ENCODE measurements around the gene TMEM135.
"Not testable (repeated sequence)": the region's sequence is repeated elsewhere in the genome, so short reads cannot be mapped to it uniquely, and the experiment has no call there.

Gene TMEM135

GRCh38 chr11:87143641-87144040 is 105.9 kb downstream of the TMEM135 start:
- DNase-seq, result no peak

DNA sequence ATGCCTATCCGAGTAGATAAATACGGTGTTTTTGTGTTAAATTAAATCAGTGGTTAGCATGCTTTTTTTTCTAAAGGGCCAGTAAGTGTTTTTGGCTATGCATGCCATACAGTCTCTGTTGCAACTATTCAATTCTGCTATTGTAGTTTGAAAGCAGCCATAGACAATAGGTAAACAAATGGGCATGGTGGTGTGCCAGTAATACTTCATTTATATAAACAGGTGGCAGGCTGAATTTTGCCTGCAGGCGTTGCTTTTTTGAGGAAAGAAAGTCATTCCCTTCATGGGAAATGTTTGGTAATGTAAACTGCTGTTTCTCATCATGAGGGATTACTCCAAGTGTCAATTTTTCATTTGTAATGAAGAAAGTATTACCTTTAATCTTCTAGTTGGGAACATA is 106.5 kb downstream of the TMEM135 start:
- DNase-seq, result no peak

- no peak for DNase-seq
These were observed 111.0 kb downstream of the TMEM135 start for GRCh38 chr11:87148749-87149148.

DNA sequence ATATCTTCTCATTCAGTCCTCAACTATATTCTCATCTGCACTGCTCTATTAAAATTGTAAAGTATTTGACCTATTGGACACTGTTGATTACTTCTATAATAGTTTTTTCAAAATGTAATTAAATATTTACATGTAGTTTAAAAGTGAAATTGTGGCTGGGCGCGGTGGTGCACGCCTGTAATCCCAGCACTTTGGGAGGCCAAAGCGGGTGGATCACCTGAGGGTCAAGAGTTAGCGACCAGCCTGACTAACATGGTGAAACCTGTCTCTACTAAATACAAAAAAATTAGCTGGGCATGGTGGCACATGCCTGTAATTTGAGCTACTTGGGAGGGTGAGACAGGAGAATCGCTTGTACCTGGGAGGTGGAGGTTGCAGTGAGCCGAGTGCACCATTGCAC is 112.0 kb downstream of the TMEM135 start:
- DNase-seq, result not testable (repeated sequence)

DNA sequence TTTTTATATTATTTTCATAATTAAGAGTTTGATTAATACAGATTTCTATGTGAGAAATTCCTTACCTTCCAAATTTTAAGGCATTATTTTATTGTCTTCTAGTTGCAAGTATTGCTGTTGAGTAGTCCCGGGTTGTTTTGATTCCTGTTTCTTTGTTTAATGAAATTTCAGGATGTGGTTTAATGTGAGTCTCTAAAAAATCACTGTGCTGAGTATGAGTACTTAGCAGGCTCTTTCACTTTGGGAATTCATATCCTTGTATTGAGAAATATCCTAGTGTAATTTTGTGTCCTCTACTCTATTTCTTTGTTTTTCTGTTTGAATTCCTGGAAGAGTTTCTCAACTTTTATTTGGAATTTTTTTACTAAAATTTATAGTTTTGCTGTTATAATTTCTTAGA is 113.2 kb downstream of the TMEM135 start:
- no peak for DNase-seq

GRCh38 chr11:87154246-87154645 is 116.5 kb downstream of the TMEM135 start:
- DNase-seq, result no peak

- DNase-seq, result no peak
These were observed 119.2 kb downstream of the TMEM135 start for GRCh38 chr11:87156970-87157369.

- not testable (repeated sequence) for DNase-seq
These were observed 131.3 kb downstream of the TMEM135 start for GRCh38 chr11:87169076-87169475.

- no peak for DNase-seq
These were observed 135.7 kb downstream of the TMEM135 start for GRCh38 chr11:87173185-87174039.

DNA sequence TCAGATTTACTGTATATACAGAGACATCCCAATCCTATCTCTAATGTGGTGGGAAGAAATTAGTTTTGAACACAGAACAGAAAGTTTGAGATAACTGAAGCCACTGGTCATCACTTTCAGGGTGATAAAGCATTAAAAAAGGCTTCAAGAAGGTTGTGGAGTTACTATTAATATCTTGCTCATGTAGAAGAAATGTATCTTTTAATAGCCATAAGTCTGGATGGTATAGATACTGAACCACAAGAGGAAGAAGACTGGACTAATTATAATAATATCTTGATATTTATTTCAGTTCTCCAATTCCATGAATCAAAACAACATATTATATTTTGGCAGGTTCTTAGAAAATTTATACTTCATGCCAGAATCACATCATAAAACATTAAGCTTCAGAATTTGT is 137.1 kb downstream of the TMEM135 start:
- no peak for DNase-seq

DNA sequence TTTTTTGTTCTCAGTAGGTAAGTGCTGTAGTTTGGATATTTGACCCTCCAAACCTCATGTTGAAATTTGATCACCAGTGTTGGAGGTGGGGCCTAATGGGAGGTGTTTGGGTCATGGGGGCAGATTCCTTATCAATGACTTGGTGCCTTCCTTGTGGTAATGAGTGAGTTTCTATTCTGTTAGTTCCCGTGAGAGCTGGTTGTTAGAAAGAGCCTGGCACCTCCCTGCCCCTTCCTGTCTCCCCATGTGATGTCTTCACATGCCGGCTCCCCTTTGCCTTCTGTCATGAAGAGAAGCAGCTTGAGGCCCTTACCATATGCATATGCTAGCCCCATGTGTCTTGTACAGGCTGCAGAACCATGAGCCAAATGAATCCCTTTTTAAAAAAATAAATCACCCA is 138.3 kb downstream of the TMEM135 start:
- DNase-seq, result no peak

- DNase-seq, result no peak
These were observed 141.9 kb downstream of the TMEM135 start for GRCh38 chr11:87179621-87180020.

DNA sequence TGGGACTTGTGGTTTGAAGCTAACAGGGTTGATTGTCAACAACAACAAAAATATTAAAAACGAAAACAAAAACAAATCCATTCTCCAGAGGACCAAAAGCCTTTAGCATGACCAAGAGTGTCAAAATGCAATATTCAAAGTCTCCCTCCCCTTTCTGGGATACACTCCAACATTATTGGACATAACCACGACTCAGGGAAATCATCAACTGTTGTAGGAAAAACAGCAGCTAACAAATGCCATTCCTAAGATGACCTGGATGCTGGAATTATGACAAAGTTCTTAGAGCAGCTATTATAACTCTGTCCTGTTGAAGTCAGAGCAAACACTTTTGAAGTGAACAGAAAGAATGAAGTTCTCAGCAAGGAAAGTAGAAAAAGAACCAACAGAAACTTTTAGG is 143.0 kb downstream of the TMEM135 start:
- DNase-seq, result no peak

DNA sequence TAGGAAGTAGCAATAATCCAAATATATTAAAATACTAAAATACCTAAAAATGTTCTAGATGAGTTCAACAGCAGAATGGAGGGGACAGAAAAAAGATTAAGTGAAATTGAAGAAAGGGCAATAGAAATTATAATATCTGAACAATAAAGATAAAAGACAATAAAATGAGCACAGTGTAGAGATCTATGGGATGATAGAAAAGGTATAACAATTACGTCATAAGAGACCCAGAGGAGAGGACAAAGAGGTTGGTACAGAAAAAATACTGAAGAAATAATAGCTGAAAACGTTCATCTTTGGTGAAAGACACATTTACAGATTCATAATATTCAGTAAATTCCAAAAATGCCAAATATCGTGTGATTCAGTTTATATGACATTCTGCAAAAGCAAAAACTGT is 143.4 kb downstream of the TMEM135 start:
- DNase-seq, result no peak

GRCh38 chr11:87185228-87185627 is 147.5 kb downstream of the TMEM135 start:
- no peak for DNase-seq

DNA sequence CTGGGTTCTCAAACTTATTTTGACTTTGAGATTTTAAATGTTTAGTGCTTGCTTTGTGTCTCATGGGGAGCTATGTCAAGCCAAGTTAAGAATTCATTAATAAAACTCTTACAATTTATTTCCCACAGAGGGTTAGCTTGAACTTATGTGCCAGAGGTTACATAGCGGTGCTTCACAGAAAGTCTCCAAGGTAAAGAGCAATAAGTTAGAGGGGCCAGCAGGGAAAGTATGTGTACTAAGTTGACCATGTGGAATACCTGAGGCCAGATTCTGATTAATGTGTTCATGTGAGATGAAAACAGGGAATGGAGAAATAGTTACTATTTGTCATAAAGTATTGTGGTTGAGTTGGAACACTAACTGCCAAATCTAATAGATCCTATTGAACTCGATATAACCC is 149.3 kb downstream of the TMEM135 start:
- DNase-seq, result no peak

DNA sequence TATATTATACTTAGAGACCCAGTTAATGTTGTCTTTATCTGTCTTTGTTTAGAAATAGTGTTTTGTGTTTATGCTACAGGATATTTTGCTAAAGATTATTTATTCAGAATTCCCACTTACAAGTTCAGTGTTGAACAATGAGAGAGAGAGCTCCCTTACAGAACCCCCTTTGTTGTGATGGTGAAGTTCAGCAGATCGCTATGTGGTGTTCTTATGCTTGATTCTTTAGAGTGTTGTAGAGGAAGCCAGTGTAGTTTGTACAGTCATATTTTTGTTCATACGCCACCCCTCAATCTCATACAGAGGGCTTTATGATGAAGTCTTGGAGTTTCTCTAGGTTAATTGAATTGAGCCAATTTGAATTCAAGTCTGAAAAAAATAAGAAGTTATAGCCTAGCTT is 150.2 kb downstream of the TMEM135 start:
- no peak for DNase-seq

- DNase-seq, result not testable (repeated sequence)
These were observed 150.7 kb downstream of the TMEM135 start for GRCh38 chr11:87188396-87188795.

DNA sequence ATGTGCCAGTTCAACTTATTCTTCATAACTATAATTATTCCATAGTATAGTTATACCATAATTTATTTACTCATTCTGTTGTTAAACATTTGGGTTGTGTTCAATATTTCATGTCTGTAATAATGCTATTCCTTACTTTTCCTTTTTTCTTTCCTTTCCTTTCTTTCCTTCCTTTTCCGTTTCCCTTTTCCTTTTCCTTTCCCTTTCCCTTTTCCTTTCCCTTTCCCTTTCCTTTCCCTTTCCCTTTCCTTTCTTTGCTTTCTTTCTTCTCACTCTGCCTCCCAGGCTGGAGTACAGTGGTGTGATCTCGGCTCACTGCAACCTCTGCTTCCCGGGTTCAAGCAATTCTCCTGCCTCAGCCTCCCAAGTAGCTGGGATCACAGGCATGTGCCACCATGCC is 151.2 kb downstream of the TMEM135 start:
- not testable (repeated sequence) for DNase-seq

GRCh38 chr11:87190071-87190470 is 152.3 kb downstream of the TMEM135 start:
- DNase-seq, result no peak

- no peak for DNase-seq
These were observed 156.2 kb downstream of the TMEM135 start for GRCh38 chr11:87193756-87194470.

- DNase-seq, result no peak
These were observed 157.5 kb downstream of the TMEM135 start for GRCh38 chr11:87194985-87195820.

DNA sequence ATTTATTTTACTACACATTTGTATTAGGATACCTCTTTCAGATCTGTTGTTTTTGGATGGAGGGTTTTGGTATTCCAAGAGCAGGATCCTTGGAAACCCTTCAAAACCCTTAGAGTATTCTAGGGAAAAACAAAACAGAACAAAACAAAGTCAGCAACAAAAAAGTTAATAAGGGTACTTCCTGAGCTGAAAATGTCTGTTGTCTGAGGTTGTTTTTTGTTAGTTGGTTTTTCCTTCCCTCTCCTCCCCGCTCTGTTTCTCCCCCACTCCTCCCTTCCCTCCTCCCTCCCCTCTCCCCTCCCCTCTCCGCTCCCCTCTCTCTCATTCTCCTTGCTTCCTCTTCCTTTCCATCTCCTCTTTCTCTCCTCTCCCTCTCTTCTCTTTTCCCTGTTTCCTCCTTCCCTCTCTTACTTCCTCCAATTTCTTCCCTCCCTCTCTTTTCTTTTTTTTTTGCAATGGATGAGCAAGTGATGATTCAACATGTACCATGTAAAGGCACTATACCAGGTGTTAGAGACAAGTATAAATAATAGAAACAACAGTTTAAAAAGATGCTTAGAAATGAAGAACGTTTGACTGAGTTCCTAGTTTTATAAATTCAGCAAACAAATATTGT is 160.6 kb downstream of the TMEM135 start:
- DNase-seq, result no peak

Measured in stimulated activated CD4-positive, alpha-beta T cell treated with anti-CD3 and anti-CD28 coated beads, Interleukin-12 subunit alpha, Interleukin-12 subunit beta, amount 100 ng/mL, for 4 hours (primary cell).